HG03139 (cell line): ENCODE measurements around the gene PRDM5.
A peak's percentile ranks its signal among the peaks of the same experiment; 100 is the strongest.
"Not testable (repeated sequence)": the region's sequence is repeated elsewhere in the genome, so short reads cannot be mapped to it uniquely, and the experiment has no call there.

Experiments used
- ATAC-seq: cut with Tn5 transposase; IDR thresholded peaks from one replicate; pipeline ENCODE4 v1.9.1; 2021; ENCODE audit not compliant: unreplicated experiment

PRDM5 gene

DNA sequence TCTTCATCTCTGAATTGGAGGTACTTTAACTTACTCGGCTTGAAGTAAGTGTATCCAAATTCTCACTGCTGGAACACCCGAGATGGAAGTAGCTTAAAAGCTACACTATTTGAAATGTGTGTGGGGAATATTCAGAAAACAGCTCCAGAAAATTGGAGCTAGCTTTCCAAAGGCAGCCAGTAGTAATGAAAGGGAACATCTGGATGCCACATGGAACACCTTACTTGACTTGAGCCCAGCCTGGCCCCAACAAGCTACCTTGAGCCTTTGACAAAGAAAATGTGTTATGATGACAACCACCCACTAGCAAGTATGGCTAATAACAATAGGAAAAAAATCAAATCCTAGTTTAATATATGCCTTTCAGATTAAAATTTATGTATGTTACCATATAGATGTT, 161.5 kb downstream of the PRDM5 start:
- no peak for ATAC-seq

DNA sequence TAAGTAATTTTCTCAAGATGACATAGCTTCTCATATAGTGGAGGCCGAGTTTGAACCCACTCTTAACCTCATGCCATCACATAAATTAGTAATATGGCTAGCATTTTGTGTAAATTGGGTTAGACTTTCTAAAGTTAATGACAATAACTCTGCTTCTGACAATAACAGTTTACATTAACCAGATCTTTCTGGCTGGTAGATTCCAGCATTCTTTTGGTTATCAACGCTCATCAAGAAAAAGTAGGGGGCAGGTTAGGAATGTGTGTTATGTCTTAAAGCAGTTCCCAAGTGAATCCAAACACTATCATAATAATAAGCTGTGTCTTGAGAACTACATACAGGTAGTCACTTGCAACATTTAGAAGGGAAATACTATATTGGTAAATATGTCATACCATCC, 162.5 kb downstream of the PRDM5 start:
- no peak for ATAC-seq

- ATAC-seq: no peak
These were observed 166.7 kb downstream of the PRDM5 start for GRCh38 chr4:120755864-120756263.

DNA sequence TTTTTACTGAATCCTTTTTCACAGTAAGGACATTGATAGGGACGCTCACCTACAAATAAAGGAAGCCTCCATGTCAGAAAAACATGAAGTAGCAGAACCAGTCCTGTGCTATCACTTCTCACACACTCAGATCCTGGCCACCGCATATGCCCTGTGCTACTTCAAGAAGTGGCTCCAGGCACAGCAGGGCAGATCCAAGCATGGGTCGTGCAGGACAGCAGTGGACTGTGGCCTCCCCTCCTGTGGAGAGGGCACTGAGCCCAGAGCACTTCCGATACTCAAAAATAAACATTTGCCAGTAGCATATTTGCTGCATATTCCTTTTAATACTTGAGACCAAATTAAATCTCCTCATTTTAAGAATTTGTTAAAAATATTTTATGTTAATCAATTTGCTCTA, 167.9 kb downstream of the PRDM5 start:
- no peak for ATAC-seq

DNA sequence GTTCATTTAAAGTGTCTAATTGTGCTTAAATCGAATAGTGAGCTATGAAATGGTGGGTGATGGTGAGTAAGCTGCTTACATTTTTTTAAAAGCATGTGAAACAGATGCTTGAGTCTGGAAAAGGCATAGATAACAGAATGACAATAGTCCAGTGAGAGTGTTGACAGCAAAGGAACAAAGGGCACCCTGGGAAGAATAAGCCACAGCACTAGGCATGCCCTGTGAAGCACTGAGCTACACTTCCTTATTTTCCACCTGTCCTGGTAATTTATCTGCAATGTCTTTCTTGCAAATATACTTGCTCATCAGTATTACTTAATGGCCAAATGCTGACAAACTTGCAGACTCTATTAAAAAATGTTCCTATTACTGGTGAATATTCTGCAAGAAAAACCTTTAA, 168.7 kb downstream of the PRDM5 start:
- no peak for ATAC-seq

- ATAC-seq: no peak
These were observed 172.4 kb downstream of the PRDM5 start for GRCh38 chr4:120750152-120750525.

DNA sequence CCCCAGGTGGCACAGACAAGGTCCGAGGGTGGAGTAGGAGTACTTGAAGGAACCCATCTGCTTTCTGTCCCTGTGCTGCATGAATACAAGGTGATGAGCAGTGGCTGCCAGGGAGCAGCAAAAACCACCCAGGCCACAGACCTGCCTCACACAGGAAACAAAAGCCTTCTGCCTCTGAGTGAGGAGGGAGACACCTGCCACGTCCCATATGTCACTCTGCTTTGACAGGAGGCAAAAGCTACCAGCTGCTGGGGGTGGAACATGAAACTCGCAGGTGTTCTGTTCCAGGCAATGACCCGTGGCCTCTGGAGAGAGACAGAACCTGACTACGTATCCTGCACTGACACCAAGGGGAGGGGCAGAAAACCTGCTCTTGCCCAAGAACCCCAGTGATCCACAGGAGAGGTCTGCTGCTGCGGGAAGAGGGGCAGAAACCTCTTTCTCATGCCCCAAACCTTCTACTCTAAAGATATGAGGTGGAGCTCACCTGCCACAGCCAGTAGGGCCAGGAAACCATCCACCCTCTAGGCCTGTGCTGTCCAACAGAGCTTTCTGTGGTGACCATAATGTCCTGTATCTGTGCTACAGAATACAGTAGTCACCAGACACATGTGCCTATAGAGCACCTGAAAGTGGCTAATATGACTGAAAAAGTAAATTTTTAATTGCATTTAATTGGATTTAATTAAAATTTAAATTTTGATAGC, 172.9 kb downstream of the PRDM5 start:
- peak; percentile 96 for ATAC-seq

GRCh38 chr4:120741636-120742035, 180.9 kb downstream of the PRDM5 start:
- not testable (repeated sequence) for ATAC-seq

GRCh38 chr4:120736312-120736711, 186.2 kb downstream of the PRDM5 start:
- ATAC-seq: no peak

DNA sequence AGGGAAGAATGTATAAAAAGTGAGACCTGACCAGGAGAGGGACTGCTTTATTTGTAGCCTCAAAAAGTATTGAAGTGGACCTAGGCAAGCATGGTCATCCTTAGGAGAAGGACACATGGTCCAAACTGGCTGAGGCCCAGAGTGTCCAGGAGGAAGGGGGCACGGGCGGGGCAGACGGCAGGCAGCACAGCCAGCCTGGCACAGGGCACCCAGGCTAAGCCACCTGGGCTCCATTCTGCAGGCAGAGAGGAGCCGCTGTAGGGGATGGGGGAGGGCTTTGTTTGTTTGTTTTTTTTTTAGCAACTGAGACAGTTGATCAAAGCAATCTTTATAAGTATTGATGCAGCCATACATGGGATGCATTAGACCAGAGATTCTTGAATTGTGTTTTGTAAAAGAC, 188.6 kb downstream of the PRDM5 start:
- ATAC-seq: no peak

DNA sequence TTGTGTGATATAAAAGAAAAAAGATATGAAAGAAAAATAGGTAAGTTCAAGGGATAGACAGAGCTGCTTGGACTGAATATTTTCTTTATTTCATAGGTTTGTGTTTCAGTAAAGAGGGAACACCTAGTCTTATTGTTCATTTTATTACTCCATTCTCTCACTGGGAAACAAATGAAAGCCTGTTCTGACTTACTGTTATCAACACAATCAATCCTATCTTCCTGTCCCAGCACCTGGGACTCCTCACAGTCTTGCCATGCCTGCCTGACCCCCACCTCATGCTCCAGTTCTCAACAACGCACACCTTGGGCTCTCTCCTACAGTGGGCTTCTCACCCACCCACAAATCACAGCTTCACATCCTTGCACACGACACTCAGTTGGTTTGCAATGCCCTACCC, 189.5 kb downstream of the PRDM5 start:
- ATAC-seq: no peak

- ATAC-seq: no peak
These were observed 191.0 kb downstream of the PRDM5 start for GRCh38 chr4:120731561-120731960.

DNA sequence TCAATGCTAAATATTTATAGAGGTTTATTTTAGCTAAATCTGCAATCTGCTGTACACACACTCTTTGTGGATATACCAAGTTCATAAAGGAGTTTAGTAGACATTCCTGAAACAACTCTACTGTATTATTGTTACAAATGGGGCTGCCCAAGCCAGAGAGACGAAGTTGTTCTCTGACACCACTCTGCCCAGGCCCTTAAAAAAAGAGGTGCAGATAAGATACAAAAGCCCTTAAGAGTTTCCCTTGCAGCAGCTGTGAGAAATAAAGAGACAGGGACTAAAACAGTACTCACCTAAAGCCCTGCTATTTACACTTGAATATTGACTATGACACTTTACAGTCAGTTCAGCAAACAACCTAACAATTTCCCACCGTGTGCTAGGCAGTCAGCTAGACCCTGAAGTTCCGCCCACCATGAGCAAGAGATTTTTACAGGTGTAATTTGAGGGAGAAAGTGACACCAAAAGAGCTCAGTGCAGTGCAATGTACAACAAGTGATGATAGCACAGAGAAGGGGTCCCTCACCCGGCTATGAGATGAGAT, 191.7 kb downstream of the PRDM5 start:
- no peak for ATAC-seq

DNA sequence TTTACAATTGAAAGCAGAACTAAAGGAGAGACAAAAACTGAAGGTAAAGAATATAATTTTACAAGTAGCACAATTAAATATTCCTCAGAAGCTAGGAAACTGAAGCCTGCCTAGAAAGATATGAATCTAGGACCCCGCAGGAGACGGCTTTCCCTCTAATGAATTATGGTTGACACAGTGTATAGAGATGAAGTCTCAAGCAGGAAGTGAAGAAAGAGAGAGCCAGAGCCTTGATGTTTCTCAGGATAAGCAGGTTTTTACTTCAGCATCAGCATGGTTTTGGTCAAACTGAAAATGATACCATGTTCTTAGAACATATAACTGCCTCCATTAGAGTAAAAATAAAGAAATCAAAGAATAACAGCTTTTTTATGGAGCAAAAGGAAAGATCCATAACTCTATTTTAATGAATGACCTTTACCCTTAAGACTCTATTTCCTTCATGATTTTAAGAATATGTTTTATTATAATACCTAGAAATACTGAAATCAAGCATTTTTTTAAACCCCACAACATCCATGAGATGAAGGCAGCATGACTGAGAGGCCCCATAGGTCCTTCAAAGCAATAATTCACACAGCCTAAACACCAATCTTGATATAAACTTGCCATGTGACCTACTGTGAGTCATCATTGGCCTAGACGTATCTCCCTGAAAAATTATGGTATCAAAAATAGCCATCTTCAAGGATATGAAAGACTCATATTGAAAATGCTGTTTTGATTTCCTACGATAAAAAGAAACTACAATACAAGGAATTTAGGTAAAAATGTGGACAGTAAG, 193.4 kb downstream of the PRDM5 start:
- ATAC-seq: no peak

DNA sequence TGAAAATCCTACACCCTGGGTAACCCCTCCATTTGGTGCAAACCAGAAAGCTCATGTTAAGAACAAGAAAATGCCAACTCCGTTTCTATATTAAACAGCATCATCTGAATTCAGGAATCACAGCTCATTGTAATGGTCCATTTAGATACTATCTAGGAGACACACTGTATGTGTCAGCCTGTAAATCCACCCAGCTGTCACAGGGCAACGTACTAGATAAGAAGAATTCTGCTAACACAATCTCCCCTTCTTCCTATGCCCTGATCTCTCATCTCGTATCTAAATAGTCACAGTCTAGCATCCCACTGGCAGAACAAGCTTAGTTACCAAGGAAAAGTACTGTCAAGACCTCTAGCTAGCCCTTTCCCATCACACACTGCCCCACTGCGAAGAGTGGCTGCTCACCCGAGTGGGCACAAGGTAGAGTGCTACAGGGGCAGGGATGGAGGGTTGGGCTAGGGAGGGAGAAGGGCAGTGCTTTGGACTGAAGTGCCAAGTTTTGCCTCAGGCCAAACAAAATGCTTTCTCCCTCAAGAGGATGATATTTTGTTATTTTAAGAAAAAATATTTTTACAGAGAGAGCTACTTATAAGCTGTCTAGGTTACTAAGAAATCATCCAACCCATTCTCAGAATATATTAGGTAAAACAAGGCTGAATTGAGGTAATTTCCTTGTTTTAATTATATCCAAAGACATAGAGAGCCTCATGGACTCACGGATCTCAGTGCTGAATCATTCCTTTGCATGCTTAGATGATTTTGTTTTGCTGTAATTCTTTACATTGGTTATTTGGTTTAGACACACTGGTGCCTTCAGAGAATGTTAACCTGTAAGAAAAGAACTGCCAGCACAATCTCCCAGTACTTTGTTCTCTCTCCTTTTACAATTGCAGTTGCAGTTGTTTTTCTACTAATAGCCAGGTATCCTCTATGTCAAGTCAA, 196.6 kb downstream of the PRDM5 start:
- no peak for ATAC-seq

DNA sequence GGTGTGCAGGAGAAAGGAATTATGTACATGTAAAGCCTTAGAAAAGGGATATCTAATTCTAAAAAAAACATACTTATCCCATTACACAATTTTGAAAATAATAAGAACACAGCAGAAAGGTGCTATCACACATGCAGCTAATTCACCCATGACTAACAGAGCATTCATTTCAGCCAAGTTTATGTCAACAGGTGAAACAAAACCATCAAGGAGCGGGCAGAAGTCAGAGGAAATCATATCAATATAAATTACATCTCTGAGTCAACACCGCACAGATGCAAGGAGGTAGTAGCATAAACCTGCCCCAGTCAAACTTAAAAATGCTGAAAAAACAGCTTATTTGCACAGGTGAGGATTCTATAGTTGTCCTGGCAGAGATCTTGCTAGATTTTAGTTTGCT, 197.9 kb downstream of the PRDM5 start:
- ATAC-seq: no peak

DNA sequence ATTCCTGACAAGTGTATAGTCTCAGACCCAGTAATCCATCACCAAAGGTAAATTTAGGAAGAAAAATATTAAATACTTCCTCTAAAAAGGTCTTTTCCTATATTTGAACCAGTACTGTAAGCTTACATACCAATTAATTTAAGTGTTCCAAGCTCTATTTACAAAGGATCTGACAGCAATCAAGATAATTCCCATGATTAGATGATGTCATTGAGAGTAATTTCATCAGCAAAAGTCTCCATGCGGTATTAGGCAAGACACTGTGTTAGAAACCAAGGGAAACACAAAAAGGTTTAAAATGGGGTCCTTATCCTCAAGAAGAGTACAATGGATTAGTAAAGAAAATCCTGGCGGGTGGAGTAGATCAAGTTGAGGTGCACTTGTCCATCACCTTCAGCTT, 198.5 kb downstream of the PRDM5 start:
- ATAC-seq: no peak

GRCh38 chr4:120723105-120723504, 199.4 kb downstream of the PRDM5 start:
- ATAC-seq: no peak

DNA sequence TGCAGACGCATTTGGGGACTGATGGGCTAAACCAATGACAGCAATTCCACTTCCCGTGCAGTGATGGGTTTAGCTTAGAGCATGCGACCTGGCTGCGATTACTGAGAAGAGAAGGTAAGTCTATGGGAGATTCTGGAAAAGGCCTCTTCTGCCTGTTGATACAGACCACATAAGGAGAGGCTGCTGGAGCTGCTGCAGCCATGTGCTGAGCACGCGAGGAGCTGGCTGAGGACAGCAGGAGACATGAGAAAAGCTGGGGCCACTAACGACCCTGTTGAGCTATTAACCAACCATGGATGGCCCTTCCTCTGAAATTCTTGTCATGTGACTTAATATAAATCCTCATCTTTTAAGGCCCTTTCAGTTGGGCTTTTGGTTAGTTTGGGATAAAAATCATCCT, 199.9 kb downstream of the PRDM5 start:
- ATAC-seq: no peak

- ATAC-seq: no peak
These were observed 202.1 kb downstream of the PRDM5 start for GRCh38 chr4:120720354-120720934.

- peak; percentile 70 for ATAC-seq
These were observed 203.5 kb downstream of the PRDM5 start for GRCh38 chr4:120718979-120719566.
